Stimulated activated CD4-positive, alpha-beta T cell treated with anti-CD3 and anti-CD28 coated beads, Interleukin-2, amount 100 ng/mL, for 48 hours (primary cell): ENCODE data around the gene CCDC80.
A peak's percentile ranks its signal among the peaks of the same experiment; 100 is the strongest.
"Not testable (repeated sequence)": the region's sequence is repeated elsewhere in the genome, so short reads cannot be mapped to it uniquely, and the experiment has no call there.

Source experiments
- DNase-seq, 2 donors: peaks; one replicate each; pipeline ENCODE4 v3.0.0-alpha.2; 2020

The CCDC80 gene

DNA sequence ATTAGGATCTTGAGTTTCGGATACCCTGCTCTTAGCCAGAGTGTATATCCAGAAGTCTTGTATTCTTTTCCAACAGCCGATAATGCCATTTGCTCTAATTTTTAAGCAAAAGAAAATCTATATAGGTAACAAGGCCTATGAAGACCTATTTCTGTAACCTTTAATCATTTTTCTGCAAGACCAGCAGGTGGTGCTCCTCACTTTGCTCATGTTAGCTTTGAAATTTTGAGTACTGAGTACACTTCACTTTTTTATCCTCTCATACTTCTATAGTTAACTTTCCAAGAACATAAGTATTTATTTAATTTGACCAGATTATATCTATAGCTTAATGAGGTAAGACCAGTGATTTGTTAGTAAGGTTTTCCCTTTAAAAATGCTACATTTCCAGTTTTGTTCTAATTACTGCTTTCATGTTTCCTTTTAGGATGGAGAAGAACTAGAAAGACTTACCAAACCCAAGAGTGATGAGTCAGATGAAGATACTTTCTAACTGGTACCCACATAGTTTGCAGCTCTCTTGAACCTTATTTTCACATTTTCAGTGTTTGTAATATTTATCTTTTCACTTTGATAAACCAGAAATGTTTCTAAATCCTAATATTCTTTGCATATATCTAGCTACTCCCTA is 58.6 kb downstream of the CCDC80 start:
- peak; percentile 11 to 12 for DNase-seq

- no peak for DNase-seq
Measured at GRCh38 chr3:112579697-112580096, 61.2 kb downstream of the CCDC80 start.

- DNase-seq: no peak
Measured at GRCh38 chr3:112579232-112579631, 61.7 kb downstream of the CCDC80 start.

DNA sequence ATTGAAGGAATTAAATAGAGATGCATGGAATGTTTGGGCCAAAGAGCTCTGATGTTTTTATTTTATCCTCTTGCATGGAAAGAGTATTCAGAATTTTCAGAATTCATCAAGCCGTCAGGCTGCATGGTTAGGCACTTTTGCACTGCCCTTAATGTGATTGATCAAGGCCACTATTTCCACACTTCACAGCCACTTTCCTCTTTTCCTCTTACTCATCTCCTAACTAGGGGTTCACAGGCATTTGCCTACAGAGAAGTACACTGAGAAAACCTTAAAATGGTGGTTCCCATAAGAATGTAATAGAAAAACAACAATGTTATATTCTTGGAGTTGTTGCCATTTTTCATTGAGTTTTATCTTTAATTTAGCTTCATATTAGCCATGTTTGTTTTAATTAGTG is 68.2 kb downstream of the CCDC80 start:
- DNase-seq: no peak

DNA sequence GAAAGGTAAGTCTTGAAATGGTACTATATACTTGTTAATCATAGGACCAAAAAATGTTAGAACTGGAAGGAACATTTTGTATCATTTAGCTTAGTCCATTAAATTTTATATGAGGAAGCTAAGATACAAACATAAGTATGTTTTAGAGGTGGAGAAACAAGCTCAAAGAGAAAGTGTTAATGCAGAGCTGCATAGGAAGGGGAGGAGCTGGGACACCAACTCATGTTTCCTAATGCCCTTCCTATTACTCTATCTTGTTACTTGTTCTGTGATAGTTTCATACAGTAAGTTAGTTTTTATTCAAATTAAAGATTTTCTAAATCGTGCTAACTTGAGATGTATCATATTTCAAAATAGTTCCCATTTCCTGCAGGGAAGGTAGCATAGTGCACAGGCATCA is 71.7 kb downstream of the CCDC80 start:
- DNase-seq: no peak

DNA sequence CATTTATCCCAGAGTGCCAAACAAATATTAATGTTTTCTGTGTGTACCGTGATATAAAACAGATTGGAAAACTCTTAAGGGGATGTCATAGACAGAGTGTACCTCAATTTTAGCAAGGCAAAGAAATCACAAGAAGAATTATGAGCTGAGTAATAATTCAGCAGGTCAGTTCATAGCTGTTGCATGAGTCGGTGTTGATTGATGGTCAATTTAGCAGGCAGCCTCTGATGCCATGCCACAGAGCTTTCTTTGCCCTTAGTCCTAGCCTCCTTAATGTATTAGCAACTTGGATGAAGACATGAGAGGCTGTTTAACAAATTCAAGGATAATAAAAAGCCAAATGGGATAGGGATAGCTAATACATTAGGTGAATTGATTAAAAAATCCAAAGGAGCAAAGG is 72.3 kb downstream of the CCDC80 start:
- no peak for DNase-seq

DNA sequence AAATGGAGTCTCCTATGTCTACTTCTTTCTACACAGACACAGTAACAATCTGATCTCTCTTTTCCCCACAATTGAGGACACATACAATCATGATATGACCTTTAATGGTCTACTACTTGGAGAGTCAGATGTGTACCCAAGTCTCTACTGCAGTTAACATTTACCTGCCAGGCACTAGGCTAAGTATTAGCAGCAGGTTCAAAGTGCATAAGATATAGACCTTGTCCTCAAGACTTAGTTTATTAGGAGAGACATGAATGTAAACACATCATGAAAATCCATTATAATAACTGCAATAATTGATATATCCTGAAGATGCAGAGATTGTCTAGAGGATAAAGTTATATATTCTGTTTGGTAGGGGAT is 76.0 kb downstream of the CCDC80 start:
- DNase-seq: no peak

DNA sequence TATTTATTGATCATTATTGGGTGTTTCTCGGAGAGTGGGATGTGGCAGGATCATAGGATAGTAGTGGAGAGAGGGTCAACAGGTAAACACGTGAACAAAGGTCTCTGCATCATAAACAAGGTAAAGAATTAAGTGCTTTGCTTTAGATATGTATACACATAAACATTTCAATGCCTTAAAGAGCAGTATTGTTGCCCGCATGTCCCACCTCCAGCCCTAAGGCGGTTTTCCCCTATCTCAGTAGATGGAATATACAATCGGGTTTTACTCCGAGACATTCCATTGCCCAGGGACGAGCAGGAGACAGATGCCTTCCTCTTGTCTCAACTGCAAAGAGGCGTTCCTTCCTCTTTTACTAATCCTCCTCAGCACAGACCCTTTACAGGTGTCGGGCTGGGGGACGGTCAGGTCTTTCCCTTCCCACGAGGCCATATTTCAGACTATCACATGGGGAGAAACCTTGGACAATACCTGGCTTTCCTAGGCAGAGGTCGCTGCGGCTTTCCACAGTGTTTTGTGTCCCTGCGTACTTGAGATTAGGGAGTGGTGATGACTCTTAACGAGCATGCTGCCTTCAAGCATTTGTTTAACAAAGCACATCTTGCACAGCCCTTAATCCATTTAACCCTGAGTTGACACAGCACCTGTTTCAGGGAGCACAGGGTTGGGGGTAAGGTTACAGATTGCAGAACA is 76.5 kb downstream of the CCDC80 start:
- not testable (repeated sequence) for DNase-seq

- peak; percentile 95 to 96 for DNase-seq
Measured at GRCh38 chr3:112561734-112562529, 79.0 kb downstream of the CCDC80 start, which contains the start of the genes ATG3 and SLC35A5. Gene ATG3 (minus strand): TSS chr3:112561962. CDS start chr3:112561528, 434 bp downstream. Gene SLC35A5 (plus strand): TSS chr3:112562045. CDS start chr3:112563404, 1,359 bp downstream.

DNA sequence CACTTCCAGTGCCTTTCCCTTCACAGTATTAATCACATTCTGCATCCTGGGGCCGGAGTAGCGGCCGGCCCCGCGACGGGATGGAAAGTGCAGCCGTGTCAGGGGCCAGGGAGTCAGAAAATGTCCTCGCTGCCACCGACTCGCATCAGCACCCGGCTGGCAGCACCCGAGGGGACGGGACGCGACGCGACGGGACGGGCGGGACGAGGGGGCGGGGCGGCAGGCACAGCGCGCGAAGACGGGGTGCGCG is 79.5 kb downstream of the CCDC80 start:
- peak; percentile 70 to 71 for DNase-seq

GRCh38 chr3:112560721-112561483 is 80.0 kb downstream of the CCDC80 start:
- DNase-seq: peak; percentile 62 to 65

GRCh38 chr3:112560307-112560706 is 80.6 kb downstream of the CCDC80 start:
- DNase-seq: no peak

GRCh38 chr3:112557976-112558375 is 83.0 kb downstream of the CCDC80 start:
- DNase-seq: no peak

GRCh38 chr3:112555535-112556170 is 85.3 kb downstream of the CCDC80 start:
- DNase-seq: no peak

GRCh38 chr3:112550859-112551258 is 90.1 kb downstream of the CCDC80 start:
- DNase-seq: no peak
